ENCODE data around the gene KAZN.

KAZN gene

DNA sequence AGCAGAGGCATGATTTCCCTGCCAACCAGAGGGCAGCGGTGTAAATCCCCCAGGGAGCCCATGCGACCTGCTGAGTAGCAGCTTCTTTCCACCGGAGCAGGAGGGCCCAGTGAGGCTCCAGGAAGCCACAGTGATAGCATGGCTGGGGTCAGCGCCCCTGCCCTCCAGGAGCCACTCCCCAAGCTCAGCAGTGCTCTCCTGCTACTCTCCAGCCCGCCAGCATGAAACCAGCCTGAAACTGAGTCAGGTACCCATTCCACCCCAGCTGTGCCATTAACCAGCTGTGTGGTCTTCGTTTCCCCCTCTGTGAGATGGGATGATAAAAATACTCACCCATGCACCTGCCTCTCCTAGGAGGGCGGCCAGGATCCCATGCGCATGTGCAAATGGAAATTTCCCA is 431.3 kb downstream of the KAZN start:
- DNase-seq (ENCODE audit: insufficient read length, low spot score) (no peak), FAIRE-seq (no peak)
- TF ChIP-seq, protein P1, sequence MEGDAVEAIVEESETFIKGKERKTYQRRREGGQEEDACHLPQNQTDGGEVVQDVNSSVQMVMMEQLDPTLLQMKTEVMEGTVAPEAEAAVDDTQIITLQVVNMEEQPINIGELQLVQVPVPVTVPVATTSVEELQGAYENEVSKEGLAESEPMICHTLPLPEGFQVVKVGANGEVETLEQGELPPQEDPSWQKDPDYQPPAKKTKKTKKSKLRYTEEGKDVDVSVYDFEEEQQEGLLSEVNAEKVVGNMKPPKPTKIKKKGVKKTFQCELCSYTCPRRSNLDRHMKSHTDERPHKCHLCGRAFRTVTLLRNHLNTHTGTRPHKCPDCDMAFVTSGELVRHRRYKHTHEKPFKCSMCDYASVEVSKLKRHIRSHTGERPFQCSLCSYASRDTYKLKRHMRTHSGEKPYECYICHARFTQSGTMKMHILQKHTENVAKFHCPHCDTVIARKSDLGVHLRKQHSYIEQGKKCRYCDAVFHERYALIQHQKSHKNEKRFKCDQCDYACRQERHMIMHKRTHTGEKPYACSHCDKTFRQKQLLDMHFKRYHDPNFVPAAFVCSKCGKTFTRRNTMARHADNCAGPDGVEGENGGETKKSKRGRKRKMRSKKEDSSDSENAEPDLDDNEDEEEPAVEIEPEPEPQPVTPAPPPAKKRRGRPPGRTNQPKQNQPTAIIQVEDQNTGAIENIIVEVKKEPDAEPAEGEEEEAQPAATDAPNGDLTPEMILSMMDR (IDR thresholded peaks at IDR 0.05; ENCODE audit: insufficient read depth, missing control alignments) = no peak

DNA sequence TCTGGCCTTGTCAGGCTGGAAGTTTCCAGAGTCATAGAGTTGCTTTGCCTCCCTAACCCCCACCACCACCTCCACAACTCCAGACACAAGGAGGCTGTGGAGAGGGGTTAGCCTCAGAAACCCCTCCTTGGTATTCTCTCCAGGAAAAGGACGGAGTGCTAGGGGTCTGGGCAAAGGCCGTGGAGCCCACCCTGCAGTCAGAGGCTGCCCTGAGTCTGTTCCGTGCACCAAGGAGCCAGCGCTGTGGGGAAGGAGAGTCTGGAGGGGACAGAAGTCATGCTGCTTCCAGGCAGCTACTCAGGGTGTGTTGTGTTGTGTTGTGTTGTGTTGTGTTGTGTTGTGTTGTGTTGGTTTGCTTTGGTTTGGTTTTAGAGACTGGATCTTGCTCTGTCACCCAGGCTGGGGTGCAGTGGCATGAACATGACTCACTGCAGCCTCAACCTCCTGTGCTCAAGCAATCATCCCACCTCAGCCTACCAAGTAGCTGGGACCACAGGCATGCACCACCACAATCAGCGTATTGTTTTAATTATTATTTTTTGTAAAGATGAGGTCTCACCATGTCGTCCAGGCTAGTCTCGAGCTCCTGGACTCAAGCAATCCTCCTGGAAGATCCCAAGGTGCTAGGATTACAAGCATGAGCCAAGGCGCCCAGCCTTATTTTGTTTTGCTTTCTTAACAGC is 432.9 kb downstream of the KAZN start:
- FAIRE-seq (no peak), DNase-seq (ENCODE audit: insufficient read length, low spot score) (no peak)

DNA sequence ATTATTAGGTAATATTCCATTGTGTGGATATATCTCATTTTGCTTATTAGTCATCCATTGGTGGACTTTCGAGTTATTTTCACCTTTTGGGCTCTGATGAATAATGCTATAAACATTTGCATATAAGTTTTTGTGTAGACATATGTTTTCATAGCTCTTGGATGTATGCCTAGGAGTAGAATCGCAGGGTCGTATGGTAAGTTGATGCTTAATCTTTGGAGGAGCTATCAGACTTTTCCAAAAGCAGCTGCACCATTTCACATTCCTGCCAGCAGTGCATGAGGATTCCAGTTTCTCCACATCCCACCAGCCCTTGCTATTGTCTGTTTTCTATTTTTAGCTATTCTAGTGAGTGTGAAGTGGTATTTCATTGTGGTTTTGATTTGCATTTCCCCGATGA is 434.8 kb downstream of the KAZN start:
- FAIRE-seq = no peak
- no peak for DNase-seq (ENCODE audit: insufficient read length, low spot score)
- TF ChIP-seq, protein P1 (IDR thresholded peaks at IDR 0.05; ENCODE audit: insufficient read depth, missing control alignments) = no peak

More for the DNA sequence above, 432.9 kb downstream of the KAZN start:
- TF ChIP-seq, protein P1 (IDR thresholded peaks at IDR 0.05; ENCODE audit: insufficient read depth, missing control alignments) = no peak

DNA sequence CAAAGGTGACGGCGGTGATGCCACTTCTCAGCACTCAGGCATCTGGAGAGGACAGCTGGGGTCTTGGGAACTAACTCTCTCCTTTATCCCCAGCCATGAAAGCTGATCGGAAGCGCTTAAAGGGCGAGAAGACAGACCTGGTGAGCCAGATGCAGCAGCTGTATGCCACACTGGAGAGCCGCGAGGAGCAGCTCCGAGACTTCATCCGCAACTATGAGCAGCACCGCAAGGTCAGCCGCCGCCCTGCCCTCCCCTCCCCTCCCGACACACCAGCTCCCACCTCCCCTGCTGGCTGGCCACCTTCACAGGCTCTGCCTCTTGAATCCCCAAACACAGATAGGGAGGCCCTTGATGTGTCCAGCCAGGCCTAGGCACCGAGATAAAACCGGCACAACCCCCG is 436.2 kb downstream of the KAZN start:
- FAIRE-seq = no peak
- no peak for DNase-seq (ENCODE audit: insufficient read length, low spot score)
- TF ChIP-seq, protein P1 (IDR thresholded peaks at IDR 0.05; ENCODE audit: insufficient read depth, missing control alignments) = no peak

DNA sequence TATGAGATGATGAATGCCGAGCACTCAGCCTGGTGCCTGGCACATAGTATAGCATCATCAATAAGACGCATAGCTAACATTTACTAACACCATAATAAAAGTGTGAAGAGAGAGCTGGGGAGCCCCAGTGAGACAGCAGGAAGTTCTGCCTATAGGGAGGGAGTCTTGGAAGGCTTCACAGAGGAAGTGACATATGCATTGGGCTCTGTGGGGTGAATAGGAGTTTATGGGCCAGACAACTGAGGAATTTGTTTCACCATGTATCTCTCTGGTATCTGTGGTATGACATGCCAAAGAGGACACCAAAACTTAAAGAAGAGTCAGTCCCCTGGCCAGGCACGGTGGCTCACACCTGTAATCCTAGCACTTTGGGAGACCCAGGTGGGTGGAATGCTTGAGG is 436.8 kb downstream of the KAZN start:
- TF ChIP-seq, protein P1 (IDR thresholded peaks at IDR 0.05; ENCODE audit: insufficient read depth, missing control alignments) = no peak
- DNase-seq (ENCODE audit: insufficient read length, low spot score) = no peak
- FAIRE-seq = no peak

DNA sequence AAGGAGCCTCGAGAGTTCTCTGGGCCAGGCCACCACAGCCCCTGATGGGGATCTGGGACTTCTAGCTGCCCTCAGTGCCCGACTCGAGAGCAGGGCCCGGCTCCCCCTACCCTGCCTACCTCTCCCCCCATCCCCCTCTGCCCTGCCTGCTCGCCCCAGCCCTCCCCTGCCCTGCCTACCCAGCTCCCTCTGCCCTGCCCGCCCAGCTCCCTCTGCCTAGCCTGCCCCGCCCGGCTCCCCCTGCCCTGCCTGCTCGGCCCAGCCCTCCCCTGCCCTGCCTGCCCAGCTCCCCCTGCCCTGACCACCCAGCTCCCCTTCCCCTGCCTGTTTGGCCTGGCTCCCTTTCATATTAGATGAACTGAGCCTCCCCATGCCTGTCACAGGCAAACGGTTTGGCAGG is 437.6 kb downstream of the KAZN start:
- TF ChIP-seq, protein P1 (IDR thresholded peaks at IDR 0.05; ENCODE audit: insufficient read depth, missing control alignments) = no peak
- DNase-seq (ENCODE audit: insufficient read length, low spot score) (no peak), FAIRE-seq (no peak)

DNA sequence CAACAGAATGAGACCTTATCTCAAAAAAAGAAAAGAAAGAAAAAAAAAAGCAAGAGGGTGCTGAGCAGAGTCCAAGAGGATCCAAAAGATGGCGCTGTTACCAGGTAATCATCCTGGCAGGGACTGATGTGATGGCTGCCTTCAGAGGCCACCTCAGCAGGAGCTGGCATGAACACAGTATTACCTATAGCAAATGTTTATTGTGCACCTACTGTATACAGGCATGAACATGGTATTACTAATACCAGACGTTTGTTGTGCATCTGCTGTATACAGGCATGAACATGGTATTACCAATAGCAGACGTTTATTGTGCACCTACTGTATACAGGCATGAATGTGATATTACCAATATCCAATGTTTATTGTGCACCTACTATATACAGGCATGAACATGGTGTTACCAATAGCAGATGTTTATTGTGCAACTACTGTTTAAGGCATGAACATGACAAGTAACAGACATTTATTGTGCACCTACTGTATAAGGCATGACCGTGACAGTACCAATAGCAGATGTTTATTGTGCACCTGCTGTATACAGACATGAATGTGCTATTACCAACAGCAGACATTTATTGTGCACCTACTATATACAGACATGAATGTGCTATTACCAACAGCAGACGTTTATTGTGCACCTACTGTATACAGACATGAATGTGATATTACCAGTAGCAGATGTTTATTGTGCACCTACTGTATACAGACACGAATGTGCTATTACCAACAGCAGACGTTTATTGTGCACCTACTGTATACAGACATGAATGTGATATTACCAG is 439.9 kb downstream of the KAZN start:
- no peak for FAIRE-seq
- DNase-seq (ENCODE audit: insufficient read length, low spot score) = no peak
- TF ChIP-seq, protein P1 (IDR thresholded peaks at IDR 0.05; ENCODE audit: insufficient read depth, missing control alignments) = peak; percentile 36
